ENCODE data around the gene JAG1. TPM values are rescaled to one million over a fixed set of nuclear protein-coding genes. Genes with fewer than 3 reads are reported as not detected.
A peak's percentile ranks its signal among the peaks of the same experiment; 100 is the strongest.
"Not testable (repeated sequence)": the region's sequence is repeated elsewhere in the genome, so short reads cannot be mapped to it uniquely, and the experiment has no call there.

Gene JAG1
- total RNA-seq, 2 donors from 2014 or later, result 30.9 to 32.8 TPM

DNA sequence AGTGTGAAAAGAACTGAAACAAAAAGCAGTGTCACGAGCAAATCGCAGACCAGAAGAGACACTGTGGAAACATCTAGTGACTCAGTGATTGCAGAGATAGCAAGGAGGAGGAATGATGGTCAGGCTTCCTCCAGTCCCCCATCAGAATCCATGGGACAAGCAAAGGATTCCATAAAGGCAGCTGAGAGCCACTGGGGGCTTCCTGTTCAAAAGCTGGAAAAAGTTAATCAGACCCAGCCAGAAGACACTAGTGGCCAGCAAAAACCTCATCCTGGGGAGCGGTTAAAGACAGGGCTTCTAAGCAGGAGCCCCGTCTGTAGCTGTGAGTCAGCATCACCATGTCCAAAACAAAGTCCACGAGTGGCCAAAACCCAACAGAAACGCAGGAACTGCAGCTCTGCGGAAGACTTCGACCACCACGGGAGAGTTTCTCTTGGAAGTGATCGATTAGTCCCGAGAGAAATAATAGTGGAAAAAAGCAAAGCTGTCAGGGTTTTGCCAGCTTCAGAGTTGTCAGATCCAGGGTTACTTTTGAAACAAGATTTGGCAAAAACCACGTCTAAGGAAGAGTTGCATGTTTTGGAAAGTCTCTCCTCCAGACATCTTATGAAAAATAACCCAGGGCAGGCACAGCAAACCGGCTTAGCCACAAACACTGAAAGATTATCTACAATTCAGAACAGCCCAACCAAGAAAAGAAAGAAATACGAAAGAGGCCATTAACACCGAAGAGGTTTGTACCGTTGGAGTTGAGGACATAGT, 51.0 kb downstream of the JAG1 start:
- H3K4me1 ChIP-seq, result peaks cover 0 to 24% of the 10 kb centered on the region in 2 donors
- H3K27ac ChIP-seq, result peak overlapping the region; percentile 67 to 71
- no peak for TF ChIP-seq CTCF (IDR thresholded peaks at IDR 0.05)
- no peaks in the 10 kb centered on the region for H3K9me3 ChIP-seq
- H3K4me3 ChIP-seq, result peak overlapping the region in 1 of 2 donors; percentile 17
- H3K36me3 ChIP-seq, result no peaks in the 10 kb centered on the region
- DNase-seq (ENCODE audit: low spot score), result peak; percentile 81
- H3K27me3 ChIP-seq, result no peaks in the 10 kb centered on the region

DNA sequence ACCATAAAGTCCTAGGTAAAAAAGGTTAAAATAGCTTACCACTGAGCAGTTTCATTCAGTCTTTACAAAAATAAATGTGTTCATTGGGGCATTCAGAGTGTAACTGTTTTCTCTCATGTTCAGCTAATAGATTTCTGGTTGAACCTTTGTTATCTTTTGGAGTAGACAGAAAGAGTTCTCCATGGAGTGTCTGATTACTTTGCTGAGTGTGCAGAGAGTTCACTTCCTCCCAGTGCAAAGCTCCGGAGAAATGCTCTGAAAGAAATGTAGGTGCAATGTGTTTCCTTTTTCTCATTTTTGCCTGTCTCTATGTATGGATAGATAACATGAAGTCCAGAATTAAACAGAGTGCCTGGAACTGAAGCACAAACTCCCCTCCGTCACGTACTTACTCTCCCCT, 52.6 kb downstream of the JAG1 start:
- no peak for DNase-seq (ENCODE audit: low spot score)
- Histone ChIP-seq H3K9me3 (no peaks in the 10 kb centered on the region), H3K4me3 (no peak overlapping the region), H3K27ac (no peak overlapping the region), H3K36me3 (no peaks in the 10 kb centered on the region), H3K4me1 (peaks cover 0 to 24% of the 10 kb centered on the region in 2 donors), H3K27me3 (no peaks in the 10 kb centered on the region)
- TF ChIP-seq CTCF (IDR thresholded peaks at IDR 0.05), result no peak

- Histone ChIP-seq H3K4me1 (peaks cover 0 to 24% of the 10 kb centered on the region in 2 donors), H3K9me3 (no peaks in the 10 kb centered on the region), H3K4me3 (no peak overlapping the region), H3K27me3 (no peaks in the 10 kb centered on the region), H3K36me3 (no peaks in the 10 kb centered on the region), H3K27ac (no peak overlapping the region)
- no peak for DNase-seq (ENCODE audit: low spot score)
- TF ChIP-seq CTCF (IDR thresholded peaks at IDR 0.05), result no peak
Measured at GRCh38 chr20:10619427-10619826, 54.4 kb downstream of the JAG1 start.

DNA sequence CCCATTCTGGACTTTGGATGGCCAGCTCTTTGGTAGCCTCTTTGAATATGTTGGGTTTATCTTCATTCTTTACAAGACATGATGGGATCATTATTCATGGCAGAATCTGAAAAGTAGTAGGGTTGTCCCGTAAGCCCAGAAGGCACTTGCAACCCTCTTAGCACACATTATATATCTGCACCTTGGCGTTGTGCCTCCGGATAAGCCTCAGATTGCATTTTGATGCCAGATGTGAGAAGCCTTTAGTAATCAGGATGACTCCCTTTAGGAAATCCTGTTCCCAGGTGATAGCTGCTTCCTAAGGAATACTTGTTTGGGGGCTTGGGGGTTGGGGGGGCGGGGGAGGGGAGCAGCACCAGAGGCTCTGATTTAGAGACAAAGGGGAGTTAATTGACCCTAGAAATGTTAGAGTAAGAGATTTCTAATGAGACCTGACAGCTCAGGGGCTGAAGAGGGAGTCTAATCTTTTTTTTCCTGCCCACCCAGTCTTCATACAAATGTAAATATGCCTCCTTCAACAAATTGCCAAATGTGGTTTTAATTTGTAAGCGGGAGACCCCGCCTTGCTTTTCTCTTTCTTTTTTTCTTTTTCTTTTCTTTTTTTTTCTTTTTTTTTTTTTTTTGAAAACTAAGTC, 55.1 kb downstream of the JAG1 start:
- Histone ChIP-seq H3K36me3 (no peaks in the 10 kb centered on the region), H3K27ac (no peak overlapping the region), H3K4me3 (no peak overlapping the region), H3K27me3 (no peaks in the 10 kb centered on the region), H3K4me1 (peaks cover 0 to 24% of the 10 kb centered on the region in 2 donors), H3K9me3 (no peaks in the 10 kb centered on the region)
- TF ChIP-seq CTCF (IDR thresholded peaks at IDR 0.05), result no peak
- no peak for DNase-seq (ENCODE audit: low spot score)

DNA sequence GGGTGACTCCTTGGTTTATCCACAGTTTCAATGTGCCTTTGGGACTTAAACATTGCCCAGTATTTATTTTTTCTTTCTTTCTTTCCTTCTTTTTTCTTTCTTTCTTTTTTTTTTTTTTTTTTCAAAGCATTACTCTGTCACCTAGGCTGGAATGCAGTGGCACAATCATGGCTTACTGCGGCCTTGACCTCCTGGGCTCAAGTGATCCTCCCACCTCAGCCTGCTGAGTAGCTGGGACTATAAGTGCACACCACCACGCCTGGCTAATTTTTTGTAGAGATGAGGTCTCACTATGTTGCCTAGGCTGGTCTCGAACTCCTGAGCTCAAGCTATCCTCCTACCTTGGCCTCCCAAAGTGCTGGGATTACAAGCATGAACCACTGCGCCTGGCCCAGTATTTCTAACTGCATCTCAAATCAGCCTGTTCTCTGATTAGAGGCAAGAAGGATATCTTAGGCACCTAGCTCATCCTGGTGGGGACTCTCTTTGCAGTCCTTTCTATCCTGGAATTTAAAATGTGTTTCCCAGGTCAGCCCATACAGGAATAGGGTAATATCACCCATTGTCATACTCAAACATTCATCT, 56.2 kb downstream of the JAG1 start:
- peaks cover 0 to 24% of the 10 kb centered on the region in 2 donors for H3K4me1 ChIP-seq
- not testable (repeated sequence) for DNase-seq (ENCODE audit: low spot score); H3K9me3 ChIP-seq; H3K27ac ChIP-seq; H3K36me3 ChIP-seq; H3K27me3 ChIP-seq; H3K4me3 ChIP-seq

GRCh38 chr20:10616212-10616611, 57.6 kb downstream of the JAG1 start:
- Histone ChIP-seq H3K27ac (no peak overlapping the region), H3K4me3 (no peak overlapping the region), H3K4me1 (peaks cover 0 to 18% of the 10 kb centered on the region in 2 donors), H3K27me3 (no peaks in the 10 kb centered on the region), H3K9me3 (no peaks in the 10 kb centered on the region), H3K36me3 (no peaks in the 10 kb centered on the region)
- no peak for TF ChIP-seq CTCF (IDR thresholded peaks at IDR 0.05)
- no peak for DNase-seq (ENCODE audit: low spot score)

All from right atrium auricular region (tissue), 2 donors.